Stomach (tissue), 9 donors: ENCODE data around the gene RPS16. TPM values are rescaled to one million over a fixed set of nuclear protein-coding genes. Genes with fewer than 3 reads are reported as not detected.
"Not testable (repeated sequence)": the region's sequence is repeated elsewhere in the genome, so short reads cannot be mapped to it uniquely, and the experiment has no call there.

Source experiments
- DNase-seq, 2 donors: peaks; one replicate each; pipeline versions ENCODE4 v3.0.0 to v3.0.0-alpha.2; 2013 to 2019
- H3K27ac ChIP-seq, 5 donors: fragments of 200-600 bp in 4 of 5; sonication (generic) in 4 of 5; one replicate each; pipeline ENCODE4 v1.5.1; 2013 to 2019; ENCODE audit warnings: mild to moderate bottlenecking in 1 of 5, moderate library complexity in 1 of 5
- H3K27me3 ChIP-seq, 3 donors: fragments of 200-600 bp; sonication (generic); one replicate each; pipeline ENCODE4 v1.5.1; 2017 to 2019; ENCODE audit warnings: mixed run types in 1 of 3
- H3K36me3 ChIP-seq, 4 donors: fragments of 200-600 bp; sonication (generic); 1 replicate in 3 of 4; 2 replicates in 1 of 4; pipeline ENCODE4 v1.5.1; 2016 to 2019
- H3K4me1 ChIP-seq, 4 donors: fragments of 200-600 bp; sonication (generic); one replicate each; pipeline ENCODE4 v1.5.1; 2016 to 2019
- H3K4me3 ChIP-seq, 4 donors: fragments of 200-600 bp; sonication (generic) in 3 of 4; one replicate each; pipeline ENCODE4 v1.5.1; 2016 to 2019; ENCODE audit warnings: mild to moderate bottlenecking in 1 of 4
- H3K9me3 ChIP-seq, 4 donors: fragments of 200-600 bp; sonication (generic); one replicate each; pipeline ENCODE4 v1.5.1; 2016 to 2019
- EP300 ChIP-seq: sonication (generic); formaldehyde crosslinking; IDR thresholded peaks from one replicate; pipeline ENCODE4 v1.6.1; 2017; ENCODE audit warnings: antibody characterized with exemption
- POLR2A ChIP-seq, 4 donors: fragments of 450-650 bp; IDR thresholded peaks; one replicate each; pipeline ENCODE4 v1.6.1; 2016; ENCODE audit warnings: antibody characterized with exemption in 4 of 4, control low read depth in 2 of 4, mild to moderate bottlenecking in 1 of 4, moderate library complexity in 1 of 4
- POLR2AphosphoS5 ChIP-seq, 3 donors: sonication (generic); formaldehyde crosslinking; IDR thresholded peaks; one replicate each; pipeline ENCODE4 v1.6.1; 2016; ENCODE audit warnings: antibody characterized with exemption in 3 of 3
- WGBS, 5 donors: extraction: QIAGEN DNeasy Blood & Tissue Kit in 3 of 5; methylation state at CpG; one replicate each; pipeline versions ENCODE4 v1.1.5 to v1.1.7; 2013 to 2018; 5-methylcytosine and 5-hydroxymethylcytosine counted together
- intact Hi-C: fragments of 100-400 bp; cut with DNase I; formaldehyde crosslinking; loops from one replicate; pipeline ENCODE4 v1.15.1; 2023; ENCODE audit warnings: low total_unique reads
- polyA plus RNA-seq, 3 donors: library from polyadenylated mRNA; stranded (reverse); fragments of 200-250 nt; gene quantifications; one replicate each; pipeline ENCODE4 v1.2.3, GENCODE V29; 2013
- total RNA-seq, 5 donors: library from RNA; depleted of rRNA; stranded (reverse); fragments of >200 nt; gene quantifications; one replicate each; pipeline versions ENCODE4 v1.1.0 to v1.2.3, GENCODE V29; 2014 to 2016
- TF ChIP-seq, protein P1 (sequence below), 7 experiments: fragments of 450-650 bp in 4 of 7; fragments of 200-600 bp in 3 of 7; sonication (generic) in 3 of 7; IDR thresholded peaks; one replicate each; pipeline ENCODE4 v1.5.1; 2016 to 2019; ENCODE audit warnings: antibody characterized with exemption in 7 of 7, control low read depth in 2 of 7, mild to moderate bottlenecking in 1 of 7
- donor health status: healthy with polysubstance abuse.
- donor health status: Bipolar disorder and iron deficiency.
- donor health status: healthy.

Gene RPS16
- total and polyA plus RNA-seq, 8 donors, result 69.0 to 4,294 (median 2,267) TPM

DNA sequence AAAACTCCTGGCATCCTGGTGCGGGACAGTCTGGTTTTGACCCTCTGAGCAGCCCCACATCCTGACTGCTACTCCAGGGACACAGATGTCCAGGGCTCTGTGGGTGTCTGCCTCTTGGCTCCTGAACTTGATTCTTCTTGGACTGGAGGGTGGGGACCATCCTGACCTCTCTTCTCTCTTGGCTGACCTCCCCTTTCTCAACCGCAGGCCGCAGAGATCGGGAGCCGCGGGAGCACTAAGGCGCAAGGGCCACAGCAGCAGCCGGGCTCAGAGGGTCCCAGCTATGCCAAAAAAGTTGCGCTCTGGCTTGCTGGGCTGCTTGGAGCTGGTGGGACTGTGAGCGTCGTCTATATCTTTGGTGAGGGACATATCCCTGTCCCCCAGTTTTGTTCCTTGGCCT is 45.9 kb upstream of the RPS16 start:
- no peak for TF ChIP-seq POLR2A (IDR thresholded peaks at IDR 0.05)
- TF ChIP-seq EP300, result no peak
- TF ChIP-seq POLR2AphosphoS5 (IDR thresholded peaks at IDR 0.05), result no peak

GRCh38 chr19:39481229-39481545 is 45.4 kb upstream of the RPS16 start:
- no peaks in the 10 kb centered on the region for H3K27me3 ChIP-seq
- peak overlapping the region; percentile 90 to 98 (median 93) for H3K4me3 ChIP-seq
- peaks cover 18 to 51% (median 46%) of the 10 kb centered on the region in 4 donors for H3K36me3 ChIP-seq
- 0 to 2% (median 1%) methylated on average over 12 of the region's 12 CpGs for WGBS, 5 donors
- H3K4me1 ChIP-seq, result peaks cover 15 to 28% (median 21%) of the 10 kb centered on the region in 4 donors
- H3K9me3 ChIP-seq, result no peaks in the 10 kb centered on the region
- no peak for TF ChIP-seq POLR2AphosphoS5 (IDR thresholded peaks at IDR 0.05)
- TF ChIP-seq, protein P1, sequence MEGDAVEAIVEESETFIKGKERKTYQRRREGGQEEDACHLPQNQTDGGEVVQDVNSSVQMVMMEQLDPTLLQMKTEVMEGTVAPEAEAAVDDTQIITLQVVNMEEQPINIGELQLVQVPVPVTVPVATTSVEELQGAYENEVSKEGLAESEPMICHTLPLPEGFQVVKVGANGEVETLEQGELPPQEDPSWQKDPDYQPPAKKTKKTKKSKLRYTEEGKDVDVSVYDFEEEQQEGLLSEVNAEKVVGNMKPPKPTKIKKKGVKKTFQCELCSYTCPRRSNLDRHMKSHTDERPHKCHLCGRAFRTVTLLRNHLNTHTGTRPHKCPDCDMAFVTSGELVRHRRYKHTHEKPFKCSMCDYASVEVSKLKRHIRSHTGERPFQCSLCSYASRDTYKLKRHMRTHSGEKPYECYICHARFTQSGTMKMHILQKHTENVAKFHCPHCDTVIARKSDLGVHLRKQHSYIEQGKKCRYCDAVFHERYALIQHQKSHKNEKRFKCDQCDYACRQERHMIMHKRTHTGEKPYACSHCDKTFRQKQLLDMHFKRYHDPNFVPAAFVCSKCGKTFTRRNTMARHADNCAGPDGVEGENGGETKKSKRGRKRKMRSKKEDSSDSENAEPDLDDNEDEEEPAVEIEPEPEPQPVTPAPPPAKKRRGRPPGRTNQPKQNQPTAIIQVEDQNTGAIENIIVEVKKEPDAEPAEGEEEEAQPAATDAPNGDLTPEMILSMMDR (IDR thresholded peaks at IDR 0.05), result no peak
- no peak for TF ChIP-seq EP300
- TF ChIP-seq POLR2A (IDR thresholded peaks at IDR 0.05), result no peak
- H3K27ac ChIP-seq, result peak overlapping the region in 4 of 5 donors; percentile 80 to 91 (median 86)
- no peak for DNase-seq
- intact Hi-C loops, result no loop called here

More for the DNA sequence above, 45.9 kb upstream of the RPS16 start:
- H3K4me3 ChIP-seq, result peak overlapping the region; percentile 90 to 98 (median 93)
- H3K36me3 ChIP-seq, result peaks cover 18 to 51% (median 46%) of the 10 kb centered on the region in 4 donors
- DNase-seq, result no peak
- WGBS, 5 donors, result 49 to 60% (median 51%) methylated on average over 6 to 11 of the region's 11 CpGs
- H3K27me3 ChIP-seq, result no peaks in the 10 kb centered on the region
- H3K27ac ChIP-seq, result peak overlapping the region in 1 of 5 donors; percentile 91
- no peaks in the 10 kb centered on the region for H3K9me3 ChIP-seq
- peaks cover 15 to 28% (median 21%) of the 10 kb centered on the region in 4 donors for H3K4me1 ChIP-seq
- intact Hi-C loops, result no loop called here

DNA sequence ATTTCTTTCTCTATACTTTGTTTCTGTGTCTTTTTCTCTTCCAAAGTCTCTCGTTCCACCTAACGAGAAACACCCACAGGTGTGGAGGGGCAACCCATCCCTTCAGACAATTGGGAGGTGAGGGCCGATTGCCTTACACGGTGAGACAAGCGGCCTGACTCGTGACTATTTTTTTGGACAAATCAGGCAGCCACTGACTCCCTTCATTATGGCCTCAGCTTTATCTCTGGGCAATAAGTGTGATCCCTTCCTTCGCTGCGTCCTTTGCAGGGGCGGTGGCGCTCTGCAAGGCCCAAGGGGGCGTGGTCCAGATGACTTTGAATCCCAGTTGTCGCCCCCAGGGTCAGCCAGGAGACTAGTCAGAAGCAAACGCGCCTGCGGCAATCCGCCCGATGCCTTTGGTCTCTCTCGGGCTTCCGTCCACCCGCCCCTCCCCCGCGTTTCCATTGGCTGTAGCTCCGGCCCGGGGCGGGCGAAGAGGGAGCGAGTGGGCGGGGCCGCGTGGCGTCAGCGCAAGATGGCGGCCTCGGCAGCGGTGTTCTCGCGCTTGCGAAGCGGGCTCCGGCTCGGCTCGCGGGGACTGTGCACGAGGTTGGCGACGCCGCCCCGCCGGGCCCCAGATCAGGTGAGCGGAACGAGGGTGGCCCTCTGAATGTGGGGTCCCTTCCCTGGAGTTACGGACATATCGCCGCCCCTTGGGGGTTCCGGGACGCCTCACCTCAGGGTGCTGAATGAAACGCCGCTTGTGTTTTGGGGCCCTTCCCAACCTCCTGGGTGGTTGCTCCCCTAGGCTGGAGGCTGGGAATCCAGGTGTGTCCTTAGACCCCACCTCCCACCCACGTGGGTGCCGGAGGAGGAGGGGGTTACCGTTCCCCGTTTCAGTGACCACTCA is 44.8 kb upstream of the RPS16 start, which contains the start of gene TIMM50:
Gene TIMM50 (plus strand): TSS at position 502 of the 892 bp plus-strand sequence. CDS start 16 bp downstream, at position 518.
- Histone ChIP-seq H3K4me3 (peak within 1 kb of the TSS; percentile 90 to 98 (median 93)), H3K27me3 (no peaks in the 10 kb centered on the region), H3K36me3 (peaks cover 19 to 51% (median 46%) of the 10 kb centered on the region in 4 donors), H3K9me3 (no peaks in the 10 kb centered on the region), H3K4me1 (peaks cover 15 to 28% (median 21%) of the 10 kb centered on the region in 4 donors), H3K27ac (peak within 1 kb of the TSS; percentile 80 to 91 (median 86))
- 0 to 2% (median 0%) methylated on average over 47 to 62 of the region's 62 CpGs for WGBS, 5 donors
- intact Hi-C loops, result no loop called here
- TF ChIP-seq EP300 (no peak), POLR2AphosphoS5 (IDR thresholded peaks at IDR 0.05) (peak; percentile 83 to 97 (median 86))
- TF ChIP-seq, protein P1 (IDR thresholded peaks at IDR 0.05), result peak in 1 of 7 experiments; percentile 7
- DNase-seq, result peak; percentile 97 to 98

DNA sequence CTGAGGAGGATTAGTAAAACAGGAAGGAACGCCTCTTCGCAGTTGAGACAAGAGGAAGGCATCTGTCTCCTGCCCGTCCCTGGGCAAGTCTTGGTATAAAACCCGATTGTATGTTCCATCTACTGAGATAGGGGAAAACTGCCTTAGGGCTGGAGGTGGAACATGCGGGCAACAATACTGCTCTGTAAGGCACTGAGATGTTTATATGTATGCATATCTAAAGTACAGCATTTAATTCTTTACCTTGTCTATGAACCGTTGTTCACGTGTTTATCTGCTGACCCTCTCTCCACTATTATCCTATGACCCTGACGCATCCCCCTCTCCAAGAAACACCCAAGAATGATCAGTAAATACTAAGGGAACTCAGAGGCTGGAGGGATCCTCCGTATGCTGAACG is 44.2 kb upstream of the RPS16 start:
- Histone ChIP-seq H3K36me3 (peaks cover 14 to 51% (median 46%) of the 10 kb centered on the region in 4 donors), H3K4me3 (peak overlapping the region; percentile 90 to 98 (median 93)), H3K27me3 (no peaks in the 10 kb centered on the region), H3K27ac (peak overlapping the region; percentile 80 to 91 (median 86)), H3K4me1 (peaks cover 15 to 28% (median 21%) of the 10 kb centered on the region in 4 donors), H3K9me3 (no peaks in the 10 kb centered on the region)
- intact Hi-C loops, result loop anchor here (10.0 kb wide), 1 partner anchor 55 kb away; the partner anchor contains the start of gene EID2B
- WGBS, 5 donors, result 31 to 43% (median 41%) methylated on average over 10 of the region's 10 CpGs
- no peak for DNase-seq
- TF ChIP-seq POLR2A (IDR thresholded peaks at IDR 0.05) (no peak), POLR2AphosphoS5 (IDR thresholded peaks at IDR 0.05) (no peak), EP300 (no peak)
- TF ChIP-seq, protein P1 (IDR thresholded peaks at IDR 0.05), result no peak

GRCh38 chr19:39479319-39479801 is 43.6 kb upstream of the RPS16 start:
- Histone ChIP-seq H3K36me3 (peaks cover 19 to 51% (median 46%) of the 10 kb centered on the region in 4 donors), H3K27ac (peak overlapping the region in 1 of 5 donors; percentile 91), H3K4me1 (peaks cover 15 to 28% (median 21%) of the 10 kb centered on the region in 4 donors)
- H3K9me3 ChIP-seq, H3K27me3 ChIP-seq, DNase-seq, H3K4me3 ChIP-seq: not testable (repeated sequence)
- intact Hi-C loops, result loop anchor here (10.0 kb wide), 1 partner anchor 55 kb away; the partner anchor contains the start of gene EID2B
- 68 to 75% (median 72%) methylated on average over 11 of the region's 11 CpGs for WGBS, 5 donors
